H1 (cell line): ENCODE results near the gene FRY.

ENCODE experiments used
- CTCF ChIP-seq, 3 experiments: IDR thresholded peaks; 1 replicate in 2 of 3; 2 replicates in 1 of 3; pipeline versions ENCODE4 v1.5.1 to v1.6.1; 2011; ENCODE audit warnings: low read length in 3 of 3, mild to moderate bottlenecking in 3 of 3, inconsistent platforms in 2 of 3, low read depth in 1 of 3, moderate library complexity in 1 of 3; ENCODE audit not compliant: insufficient read depth in 1 of 3; ENCODE audit errors: control extremely low read depth in 1 of 3
- POLR2A ChIP-seq, 2 experiments: IDR thresholded peaks; 1 replicate in 1 of 2; 2 replicates in 1 of 2; pipeline ENCODE4 v1.6.1; 2011; ENCODE audit warnings: low read depth in 2 of 2, low read length in 2 of 2, mild to moderate bottlenecking in 2 of 2; ENCODE audit errors: control extremely low read depth in 1 of 2
- POLR2AphosphoS5 ChIP-seq: IDR thresholded peaks from 2 replicates; pipeline ENCODE4 v1.6.1; 2011; ENCODE audit warnings: low read depth, low read length
- RBBP5 ChIP-seq: IDR thresholded peaks from 2 replicates; pipeline ENCODE4 v1.7.1; 2012; ENCODE audit warnings: low read depth, mild to moderate bottlenecking, inconsistent platforms, low read length, moderate library complexity, borderline replicate concordance
- TEAD4 ChIP-seq: IDR thresholded peaks from 2 replicates; pipeline ENCODE4 v1.6.1; 2012; ENCODE audit warnings: low read depth, low read length, inconsistent platforms, mixed read lengths
- YY1 ChIP-seq: IDR thresholded peaks from 2 replicates; pipeline ENCODE4 v1.6.1; 2011; ENCODE audit warnings: low read depth, mild to moderate bottlenecking, low read length

GRCh38 chr13:32315238-32316027, 283.9 kb downstream of the FRY start, which contains the start of the genes BRCA2 and ZAR1L:
- TF ChIP-seq CTCF (IDR thresholded peaks at IDR 0.05; ENCODE audit: control extremely low read depth in 1 of 3, insufficient read depth in 1 of 3, low read depth in 1 of 3, low read length in 3 of 3) (no peak), POLR2AphosphoS5 (peak; percentile 80), POLR2A (IDR thresholded peaks at IDR 0.05; ENCODE audit: control extremely low read depth in 1 of 2, low read depth in 2 of 2, low read length in 2 of 2) (peak; percentile 65 to 96), YY1 (0 out of 2 replicates have a peak, but pooled peaks have one; percentile 46), TEAD4 (peak; percentile 63; the same call in 1 of the 2 replicates), RBBP5 (0 out of 2 replicates have a peak, but pooled peaks have one; percentile 66)
